ENCODE measurements around the gene ZNRF1.
"Not testable (repeated sequence)": the region's sequence is repeated elsewhere in the genome, so short reads cannot be mapped to it uniquely, and the experiment has no call there.

Gene ZNRF1

GRCh38 chr16:74998481-74999218 lies at the start of gene ZNRF1:
ZNRF1 (plus strand) TSS chr16:74999024; CDS start chr16:74999672, 648 bp downstream.
- peak; percentile 69 for DNase-seq

GRCh38 chr16:74949309-74949708 lies 49.5 kb upstream of the ZNRF1 start:
- no peak for DNase-seq

GRCh38 chr16:74950511-74950910 lies 48.3 kb upstream of the ZNRF1 start:
- no peak for DNase-seq

- DNase-seq = no peak
These were observed 47.6 kb upstream of the ZNRF1 start for GRCh38 chr16:74951206-74951605.

GRCh38 chr16:74951681-74952080 lies 47.1 kb upstream of the ZNRF1 start:
- DNase-seq = no peak

GRCh38 chr16:74954763-74955162 lies 44.1 kb upstream of the ZNRF1 start:
- no peak for DNase-seq

- no peak for DNase-seq
These were observed 25.5 kb upstream of the ZNRF1 start for GRCh38 chr16:74973304-74973703.

GRCh38 chr16:74975591-74975990 lies 23.2 kb upstream of the ZNRF1 start:
- DNase-seq = no peak

- no peak for DNase-seq
These were observed 16.6 kb upstream of the ZNRF1 start for GRCh38 chr16:74982256-74982655.

GRCh38 chr16:74984194-74984528 lies 14.7 kb upstream of the ZNRF1 start:
- DNase-seq = no peak

GRCh38 chr16:74984529-74985296 lies 14.1 kb upstream of the ZNRF1 start, which contains the start of gene WDR59:
WDR59 (minus strand) TSS chr16:74985123; CDS start chr16:74985017, 106 bp downstream.
- DNase-seq = peak; percentile 99

GRCh38 chr16:74987027-74987681 lies 11.7 kb upstream of the ZNRF1 start:
- DNase-seq = no peak

GRCh38 chr16:74989864-74990263 lies 9.0 kb upstream of the ZNRF1 start:
- DNase-seq = not testable (repeated sequence)

- no peak for DNase-seq
These were observed 8.0 kb upstream of the ZNRF1 start for GRCh38 chr16:74990832-74991231.

GRCh38 chr16:74991268-74991592 lies 7.6 kb upstream of the ZNRF1 start:
- no peak for DNase-seq

GRCh38 chr16:74991593-74992403 lies 7.0 kb upstream of the ZNRF1 start:
- DNase-seq = no peak

- no peak for DNase-seq
These were observed 2.8 kb upstream of the ZNRF1 start for GRCh38 chr16:74995986-74996385.

GRCh38 chr16:74997042-74997491 lies 1.8 kb upstream of the ZNRF1 start:
- no peak for DNase-seq

- no peak for DNase-seq
These were observed 390 bp downstream of the ZNRF1 start for GRCh38 chr16:74999219-74999608.

- DNase-seq = peak; percentile 44
These were observed 1.0 kb downstream of the ZNRF1 start for GRCh38 chr16:74999609-75000480.

- DNase-seq = no peak
These were observed 1.8 kb downstream of the ZNRF1 start for GRCh38 chr16:75000481-75001081.

GRCh38 chr16:75002474-75002873 lies 3.6 kb downstream of the ZNRF1 start:
- no peak for DNase-seq
